NCI-H1436 (cell line): Measurements from ENCODE around the gene KDM1A.
A peak's percentile ranks its signal among the peaks of the same experiment; 100 is the strongest.
"Not testable (repeated sequence)": the region's sequence is repeated elsewhere in the genome, so short reads cannot be mapped to it uniquely, and the experiment has no call there.

ENCODE experiments used
- DNase-seq: peaks from one replicate; lab custom pipeline; 2025; lab: John Stamatoyannopoulos, UW

Gene KDM1A

GRCh38 chr1:23019094-23019862 lies at the start of gene KDM1A:
Gene KDM1A, plus strand, starts transcription at chr1:23019468. Its CDS starts 129 bp downstream, at chr1:23019597.
- DNase-seq, result peak; percentile 94

- no peak for DNase-seq
Measured at GRCh38 chr1:22970096-22970495, 49.2 kb upstream of the KDM1A start.

- no peak for DNase-seq
Measured at GRCh38 chr1:22971161-22971560, 48.1 kb upstream of the KDM1A start.

- no peak for DNase-seq
Measured at GRCh38 chr1:22971611-22972405, 47.5 kb upstream of the KDM1A start.

GRCh38 chr1:22972760-22973159 lies 46.5 kb upstream of the KDM1A start, which contains the start of gene LACTBL1:
Gene LACTBL1, minus strand, starts transcription at chr1:22972866. Its CDS starts 550 bp downstream, at chr1:22972316.
- DNase-seq, result no peak

- no peak for DNase-seq
Measured at GRCh38 chr1:22975694-22976093, 43.6 kb upstream of the KDM1A start.

- no peak for DNase-seq
Measured at GRCh38 chr1:22976127-22976460, 43.2 kb upstream of the KDM1A start.

- peak; percentile 79 for DNase-seq
Measured at GRCh38 chr1:22976461-22977243, 42.6 kb upstream of the KDM1A start.

- no peak for DNase-seq
Measured at GRCh38 chr1:22978299-22978698, 41.0 kb upstream of the KDM1A start.

- not testable (repeated sequence) for DNase-seq
Measured at GRCh38 chr1:22980471-22980790, 38.8 kb upstream of the KDM1A start.

GRCh38 chr1:22983944-22984343 lies 35.3 kb upstream of the KDM1A start:
- no peak for DNase-seq

- not testable (repeated sequence) for DNase-seq
Measured at GRCh38 chr1:22992384-22992783, 26.9 kb upstream of the KDM1A start.

GRCh38 chr1:22993220-22993795 lies 26.0 kb upstream of the KDM1A start:
- not testable (repeated sequence) for DNase-seq

- no peak for DNase-seq
Measured at GRCh38 chr1:22995774-22996173, 23.5 kb upstream of the KDM1A start.

- DNase-seq, result not testable (repeated sequence)
Measured at GRCh38 chr1:22997528-22997927, 21.7 kb upstream of the KDM1A start.

GRCh38 chr1:23000133-23000532 lies 19.1 kb upstream of the KDM1A start:
- not testable (repeated sequence) for DNase-seq

- DNase-seq, result not testable (repeated sequence)
Measured at GRCh38 chr1:23002218-23002617, 17.1 kb upstream of the KDM1A start.

GRCh38 chr1:23004112-23004511 lies 15.2 kb upstream of the KDM1A start:
- DNase-seq, result no peak

GRCh38 chr1:23004769-23005168 lies 14.5 kb upstream of the KDM1A start:
- DNase-seq, result not testable (repeated sequence)

GRCh38 chr1:23007106-23007505 lies 12.2 kb upstream of the KDM1A start:
- no peak for DNase-seq

- no peak for DNase-seq
Measured at GRCh38 chr1:23008901-23009300, 10.4 kb upstream of the KDM1A start.

- DNase-seq, result not testable (repeated sequence)
Measured at GRCh38 chr1:23010025-23010424, 9.2 kb upstream of the KDM1A start.
